HG02623 (cell line): ENCODE data around the gene WTIP.
"Not testable (repeated sequence)": the region's sequence is repeated elsewhere in the genome, so short reads cannot be mapped to it uniquely, and the experiment has no call there.

Source experiments
- ATAC-seq: cut with Tn5 transposase; IDR thresholded peaks from one replicate; pipeline ENCODE4 v1.9.1; 2021; ENCODE audit warnings: moderate library complexity; ENCODE audit not compliant: unreplicated experiment

WTIP gene

DNA sequence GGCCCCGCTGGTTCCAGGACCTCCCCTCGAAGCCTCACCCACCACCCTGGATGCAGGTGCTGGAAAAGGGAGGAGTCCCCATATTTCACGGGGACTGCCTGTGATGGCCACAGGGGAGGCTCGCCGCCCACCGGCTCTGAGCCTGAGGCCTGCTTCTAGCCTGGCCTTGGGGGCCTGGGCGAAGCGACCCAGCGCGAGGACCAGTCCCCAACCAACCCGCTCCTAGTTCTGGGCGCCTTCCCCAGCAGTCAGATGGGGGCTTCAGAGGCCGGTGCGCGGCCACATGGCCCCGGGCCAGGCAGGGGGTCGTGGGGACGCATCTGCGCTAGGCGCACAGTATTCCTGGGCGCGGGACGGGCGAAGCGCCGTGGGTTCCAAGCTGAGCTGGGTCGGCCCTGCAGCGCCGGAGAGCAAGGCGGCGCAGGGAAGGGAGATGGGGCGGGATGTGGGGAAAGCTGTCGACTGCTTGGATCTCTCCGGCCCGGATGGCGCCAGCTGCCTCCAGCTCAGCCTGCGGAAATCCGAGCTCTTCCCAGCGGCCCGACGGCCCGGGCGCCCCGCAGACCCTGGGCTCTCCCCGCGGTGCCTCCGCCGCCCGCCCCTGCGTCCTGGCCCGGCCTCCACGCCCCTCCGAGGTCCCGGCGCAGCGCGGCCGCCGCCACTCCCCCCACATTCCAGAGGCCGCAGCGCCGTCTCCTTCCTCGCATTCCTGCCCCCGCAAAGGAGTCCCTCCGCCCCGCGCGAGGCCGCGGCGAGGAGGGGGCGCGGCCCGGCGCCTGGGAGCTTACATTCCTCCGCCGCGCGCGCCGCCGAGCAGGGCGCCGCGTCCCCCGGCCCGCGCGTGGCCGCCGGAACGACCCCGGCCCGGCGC is at the start of gene WTIP:
WTIP (plus strand) TSS at position 788 of the 871 bp plus-strand sequence. CDS start 217 bp downstream, outside the sequence.
- no peak for ATAC-seq

- ATAC-seq, result no peak
These were observed 48.8 kb upstream of the WTIP start for GRCh38 chr19:34432797-34433196.

GRCh38 chr19:34436716-34437115 is 44.8 kb upstream of the WTIP start:
- no peak for ATAC-seq

DNA sequence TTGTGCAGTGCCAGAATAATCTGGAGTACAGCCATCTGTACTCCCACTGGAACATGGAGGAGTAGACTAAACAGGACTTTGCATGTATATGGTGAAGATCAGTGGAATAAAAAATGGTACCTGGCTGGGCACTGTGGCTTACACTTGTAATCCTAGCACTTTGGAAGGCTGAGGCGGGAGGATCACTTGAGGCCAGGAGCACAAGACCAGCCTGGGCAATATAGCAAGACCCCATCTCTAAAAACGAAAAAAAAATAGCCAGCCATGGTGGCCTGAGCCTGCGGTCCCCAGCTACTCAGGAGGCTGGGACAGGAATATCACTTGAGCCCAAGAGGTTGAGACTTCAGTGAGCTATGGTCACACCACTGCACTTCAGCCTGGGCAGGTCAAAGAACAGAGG is 33.4 kb upstream of the WTIP start:
- ATAC-seq, result no peak

- ATAC-seq, result no peak
These were observed 28.8 kb upstream of the WTIP start for GRCh38 chr19:34452723-34453122.

DNA sequence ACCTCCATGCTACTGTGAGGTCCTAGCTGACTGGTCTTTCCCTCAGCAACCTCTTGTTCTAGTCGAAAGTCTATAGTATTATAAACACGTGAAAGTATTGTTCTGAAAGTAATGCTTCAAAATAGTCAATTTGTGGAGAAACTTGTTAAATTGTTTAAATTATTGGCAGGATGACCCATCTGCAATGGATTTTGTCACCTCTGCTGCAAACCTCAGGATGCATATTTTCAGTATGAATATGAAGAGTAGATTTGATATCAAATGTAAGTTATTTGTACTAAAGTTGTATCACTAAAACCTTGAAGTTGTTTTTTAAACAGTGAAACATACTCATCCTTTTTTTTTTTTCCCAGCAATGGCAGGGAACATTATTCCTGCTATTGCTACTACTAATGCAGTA is 27.5 kb upstream of the WTIP start:
- ATAC-seq, result no peak

- no peak for ATAC-seq
These were observed 26.9 kb upstream of the WTIP start for GRCh38 chr19:34454685-34455084.

DNA sequence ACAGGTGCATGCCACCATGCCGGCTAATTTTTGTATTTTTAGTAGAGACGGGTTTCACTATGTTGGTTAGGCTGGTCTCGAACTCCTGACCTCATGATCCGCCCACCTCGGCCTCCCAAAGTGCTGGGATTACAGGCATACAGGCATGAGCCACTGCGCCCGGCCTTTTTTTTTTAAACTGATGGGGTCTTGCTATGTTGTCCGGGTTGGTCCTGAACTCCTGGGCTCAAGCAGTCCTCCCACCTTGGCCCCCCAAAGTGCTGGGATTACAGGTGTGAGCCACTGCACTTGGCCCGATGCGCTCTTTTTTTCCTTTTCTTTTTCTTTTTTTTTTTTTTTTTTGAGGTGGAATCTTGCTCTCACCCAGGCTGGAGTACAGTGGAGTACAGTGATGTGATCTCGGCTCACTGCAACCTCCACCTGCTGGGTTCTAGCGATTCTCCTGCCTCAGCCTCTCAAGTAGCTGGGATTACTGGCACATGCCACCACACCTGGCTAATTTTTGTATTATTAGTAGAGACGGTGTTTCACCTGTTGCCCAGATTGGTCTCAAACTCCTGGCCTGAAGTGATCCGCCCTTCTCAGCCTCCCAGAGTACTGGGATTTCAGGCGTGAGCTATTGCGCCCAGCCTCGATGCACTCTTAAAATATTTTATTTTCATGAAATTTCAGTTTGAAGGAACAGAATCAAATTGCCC is 25.6 kb upstream of the WTIP start:
- not testable (repeated sequence) for ATAC-seq

GRCh38 chr19:34457446-34457845 is 24.1 kb upstream of the WTIP start:
- no peak for ATAC-seq

- ATAC-seq, result no peak
These were observed 22.9 kb upstream of the WTIP start for GRCh38 chr19:34458677-34459076.

DNA sequence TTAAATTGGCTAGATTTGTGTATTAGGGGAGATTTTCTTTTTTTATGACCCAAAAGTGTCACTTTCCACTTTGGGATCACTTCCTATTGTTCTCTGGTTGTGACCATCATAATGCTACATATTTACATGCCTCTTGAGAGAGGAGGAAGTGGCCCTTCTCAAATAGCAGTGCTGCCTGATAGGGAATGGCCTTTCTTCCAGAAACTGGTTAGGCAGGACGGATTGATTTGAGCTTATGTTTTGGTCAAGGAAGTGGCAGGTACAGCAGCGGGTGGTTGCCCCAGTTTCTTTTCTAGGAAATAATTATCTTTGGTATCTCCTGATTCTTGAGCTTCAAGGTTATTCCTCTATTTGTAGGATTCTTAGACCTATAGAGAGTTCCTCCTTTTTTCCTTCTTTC is 21.9 kb upstream of the WTIP start:
- ATAC-seq, result no peak

- ATAC-seq, result no peak
These were observed 20.0 kb upstream of the WTIP start for GRCh38 chr19:34461375-34462100.

DNA sequence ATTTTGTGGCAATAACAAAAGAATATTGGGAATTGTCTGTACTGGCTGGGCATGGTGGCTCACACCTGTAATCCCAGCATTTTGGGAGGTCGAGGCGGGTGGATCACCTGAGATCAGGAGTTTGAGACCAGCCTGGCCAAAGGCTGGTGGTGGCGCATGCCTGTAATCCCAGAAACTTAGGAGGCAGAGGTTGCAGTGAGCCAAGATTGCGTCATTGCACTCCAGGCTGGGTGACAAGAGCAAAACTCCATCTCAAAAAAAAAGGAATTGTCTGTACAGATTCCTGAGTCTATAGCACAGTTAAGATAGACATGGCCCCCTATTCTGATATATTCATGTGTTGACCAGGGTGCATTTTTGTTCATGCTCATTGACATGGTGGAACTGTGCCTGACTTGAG is 16.8 kb upstream of the WTIP start:
- not testable (repeated sequence) for ATAC-seq

GRCh38 chr19:34468409-34468808 is 13.1 kb upstream of the WTIP start:
- no peak for ATAC-seq

GRCh38 chr19:34469026-34469425 is 12.5 kb upstream of the WTIP start:
- not testable (repeated sequence) for ATAC-seq

GRCh38 chr19:34471906-34472700 is 9.5 kb upstream of the WTIP start:
- ATAC-seq, result no peak

- ATAC-seq, result no peak
These were observed 7.1 kb upstream of the WTIP start for GRCh38 chr19:34474233-34474989.

DNA sequence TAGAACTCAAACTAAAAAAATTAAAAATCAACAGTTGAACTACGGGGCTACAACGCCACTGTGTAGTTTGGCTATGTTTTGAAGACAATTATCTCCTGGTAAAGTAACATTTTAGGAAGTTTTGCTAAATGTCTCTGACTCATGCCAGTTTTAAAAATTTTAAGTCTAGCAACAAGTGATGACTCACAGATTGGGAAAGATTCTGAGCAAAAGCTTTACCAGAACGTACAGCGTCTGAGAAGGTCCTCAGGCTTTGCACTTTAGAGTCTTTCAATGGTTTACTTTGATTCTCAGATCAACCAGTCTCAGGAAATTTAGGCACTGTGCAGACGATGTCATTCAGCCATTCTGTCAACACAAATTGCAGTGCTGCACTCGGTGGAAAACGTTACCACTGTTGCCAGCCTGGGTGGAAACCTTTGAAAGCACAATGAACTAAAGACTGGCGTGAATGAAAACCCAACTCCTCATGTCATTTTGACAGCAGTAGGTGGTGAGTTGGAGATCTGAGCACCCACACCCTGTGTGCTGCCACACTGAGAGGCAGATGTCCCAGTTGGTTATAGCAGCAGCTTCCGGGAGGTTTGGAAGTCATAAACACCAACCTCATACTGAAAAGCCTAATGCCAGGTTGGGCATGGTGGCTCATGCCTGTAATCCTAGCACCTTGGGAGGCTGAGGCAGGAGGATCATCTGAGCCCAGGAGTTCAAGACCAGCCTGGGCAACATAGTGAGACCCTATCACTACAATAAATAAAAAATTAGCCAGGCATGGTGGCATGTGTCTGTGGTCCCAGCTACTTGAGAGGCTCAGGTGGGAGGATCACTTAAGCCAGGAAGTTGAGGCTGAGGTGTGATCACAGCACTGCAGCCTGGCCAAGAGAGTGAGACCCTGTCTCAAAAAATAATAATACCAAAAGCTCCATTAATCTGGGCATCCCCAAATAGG is 6.3 kb upstream of the WTIP start:
- no peak for ATAC-seq
